Endothelial cell (in vitro differentiated cells): ENCODE data around the gene GNAT1. TPM values are rescaled to one million over a fixed set of nuclear protein-coding genes. Genes with fewer than 3 reads are reported as not detected.

Source experiments
- DNase-seq: peaks from one replicate; pipeline ENCODE4 v3.0.0; 2021; ENCODE audit warnings: low spot score
- H3K27ac Mint-ChIP-seq: one replicate; pipeline ENCODE4 v1.8.0; 2021; ENCODE audit warnings: mixed read lengths, inconsistent platforms; ENCODE audit not compliant: unreplicated experiment
- H3K27me3 Mint-ChIP-seq: one replicate; pipeline ENCODE4 v1.8.0; 2021; ENCODE audit warnings: mild to moderate bottlenecking, moderate library complexity, mixed read lengths, inconsistent platforms; ENCODE audit not compliant: unreplicated experiment
- H3K36me3 Mint-ChIP-seq: one replicate; pipeline ENCODE4 v1.8.0; 2021; ENCODE audit warnings: mild to moderate bottlenecking, low read depth, mixed read lengths, inconsistent platforms; ENCODE audit not compliant: unreplicated experiment
- H3K4me1 Mint-ChIP-seq: one replicate; pipeline ENCODE4 v1.8.0; 2021; ENCODE audit warnings: mild to moderate bottlenecking, mixed read lengths, inconsistent platforms; ENCODE audit not compliant: unreplicated experiment
- H3K4me3 Mint-ChIP-seq: one replicate; pipeline ENCODE4 v1.8.0; 2021; ENCODE audit warnings: mild to moderate bottlenecking, mixed read lengths, inconsistent platforms; ENCODE audit not compliant: unreplicated experiment
- H3K9me3 Mint-ChIP-seq: one replicate; pipeline ENCODE4 v1.8.0; 2021; ENCODE audit warnings: mixed read lengths, inconsistent platforms; ENCODE audit not compliant: unreplicated experiment
- CTCF ChIP-seq: fragments of 200-600 bp; sonication (generic); IDR thresholded peaks from one replicate; pipeline ENCODE4 v1.5.0; 2021; ENCODE audit warnings: antibody characterized with exemption; ENCODE audit not compliant: unreplicated experiment
- total RNA-seq: library from RNA; stranded (reverse); fragmentation: NEBNext Ultra II Directional; extraction: Animal tissue kit (Norgen Biotek cat#: 25700); gene quantifications from one replicate; pipeline ENCODE4 v1.2.1, GENCODE V29; 2021; ENCODE audit not compliant: unreplicated experiment

The GNAT1 gene
- total RNA-seq, 1 donor from 2014 or later, result 0.59 TPM

- H3K9me3 Mint-ChIP-seq, result no peaks in the 10 kb centered on the region
- H3K4me3 Mint-ChIP-seq, result no peak overlapping the region
- TF ChIP-seq CTCF, result no peak
- no peak for DNase-seq
- peaks cover 22% of the 10 kb centered on the region for H3K27me3 Mint-ChIP-seq
- no peaks in the 10 kb centered on the region for H3K36me3 Mint-ChIP-seq
- H3K27ac Mint-ChIP-seq, result no peak overlapping the region
- peaks cover 11% of the 10 kb centered on the region for H3K4me1 Mint-ChIP-seq
These were observed 41.0 kb upstream of the GNAT1 start for GRCh38 chr3:50150404-50150750.

GRCh38 chr3:50150863-50151686 is 40.3 kb upstream of the GNAT1 start:
- TF ChIP-seq CTCF, result no peak
- no peak for DNase-seq
- no peak overlapping the region for H3K4me3 Mint-ChIP-seq
- no peaks in the 10 kb centered on the region for H3K36me3 Mint-ChIP-seq
- peaks cover 24% of the 10 kb centered on the region for H3K27me3 Mint-ChIP-seq
- H3K9me3 Mint-ChIP-seq, result no peaks in the 10 kb centered on the region
- peaks cover 16% of the 10 kb centered on the region for H3K4me1 Mint-ChIP-seq
- H3K27ac Mint-ChIP-seq, result no peak overlapping the region

- Mint-ChIP-seq H3K36me3 (no peaks in the 10 kb centered on the region), H3K27ac (no peak overlapping the region), H3K9me3 (no peaks in the 10 kb centered on the region), H3K4me3 (no peak overlapping the region), H3K4me1 (peaks cover 21% of the 10 kb centered on the region), H3K27me3 (peaks cover 24% of the 10 kb centered on the region)
- TF ChIP-seq CTCF, result no peak
- no peak for DNase-seq
These were observed 39.7 kb upstream of the GNAT1 start for GRCh38 chr3:50151728-50152127.

- peak overlapping the region; percentile 7 for H3K27ac Mint-ChIP-seq
- no peaks in the 10 kb centered on the region for H3K9me3 Mint-ChIP-seq
- no peaks in the 10 kb centered on the region for H3K36me3 Mint-ChIP-seq
- peak overlapping the region; percentile 91 for H3K4me3 Mint-ChIP-seq
- TF ChIP-seq CTCF, result no peak
- DNase-seq, result no peak
- peaks cover 37% of the 10 kb centered on the region for H3K4me1 Mint-ChIP-seq
- H3K27me3 Mint-ChIP-seq, result peaks cover 26% of the 10 kb centered on the region
These were observed 37.5 kb upstream of the GNAT1 start for GRCh38 chr3:50153782-50154475.

GRCh38 chr3:50154476-50154839 is 37.0 kb upstream of the GNAT1 start:
- Mint-ChIP-seq H3K27ac (no peak overlapping the region), H3K4me3 (peak overlapping the region; percentile 91), H3K36me3 (peaks cover under 1% of the 10 kb centered on the region), H3K27me3 (peaks cover 26% of the 10 kb centered on the region), H3K4me1 (peaks cover 38% of the 10 kb centered on the region), H3K9me3 (no peaks in the 10 kb centered on the region)
- TF ChIP-seq CTCF, result no peak
- peak; percentile 45 for DNase-seq
